ENCODE measurements around the gene CSRP3. TPM values are rescaled to one million over a fixed set of nuclear protein-coding genes. Genes with fewer than 3 reads are reported as not detected.

Gene CSRP3
- total and polyA plus RNA-seq, 9 of the 15 experiments (the other 6 are each of a cell fraction or from before 2014, with no cell fraction given), result 0.14 TPM; not detected in 8

DNA sequence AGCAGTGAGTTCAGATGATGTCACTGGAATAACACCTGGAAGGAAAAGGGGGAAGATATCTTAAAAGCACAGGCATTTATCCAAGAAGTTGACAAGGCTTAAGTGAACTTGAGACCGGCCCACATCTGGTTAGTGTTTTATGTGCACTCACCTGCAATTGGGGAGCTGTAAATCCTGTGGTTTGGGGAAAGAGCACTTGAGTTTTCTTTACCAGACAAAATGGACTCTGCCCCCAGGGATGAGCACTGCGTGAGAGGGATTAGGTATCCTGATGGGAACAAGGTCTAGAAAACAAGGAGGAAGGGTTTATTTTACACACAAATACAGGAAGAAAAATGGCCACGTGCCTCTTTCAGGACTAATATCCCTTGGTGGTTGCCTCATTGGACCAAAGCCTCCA is 23.8 kb upstream of the CSRP3 start (continued):
- TF ChIP-seq, protein P1, sequence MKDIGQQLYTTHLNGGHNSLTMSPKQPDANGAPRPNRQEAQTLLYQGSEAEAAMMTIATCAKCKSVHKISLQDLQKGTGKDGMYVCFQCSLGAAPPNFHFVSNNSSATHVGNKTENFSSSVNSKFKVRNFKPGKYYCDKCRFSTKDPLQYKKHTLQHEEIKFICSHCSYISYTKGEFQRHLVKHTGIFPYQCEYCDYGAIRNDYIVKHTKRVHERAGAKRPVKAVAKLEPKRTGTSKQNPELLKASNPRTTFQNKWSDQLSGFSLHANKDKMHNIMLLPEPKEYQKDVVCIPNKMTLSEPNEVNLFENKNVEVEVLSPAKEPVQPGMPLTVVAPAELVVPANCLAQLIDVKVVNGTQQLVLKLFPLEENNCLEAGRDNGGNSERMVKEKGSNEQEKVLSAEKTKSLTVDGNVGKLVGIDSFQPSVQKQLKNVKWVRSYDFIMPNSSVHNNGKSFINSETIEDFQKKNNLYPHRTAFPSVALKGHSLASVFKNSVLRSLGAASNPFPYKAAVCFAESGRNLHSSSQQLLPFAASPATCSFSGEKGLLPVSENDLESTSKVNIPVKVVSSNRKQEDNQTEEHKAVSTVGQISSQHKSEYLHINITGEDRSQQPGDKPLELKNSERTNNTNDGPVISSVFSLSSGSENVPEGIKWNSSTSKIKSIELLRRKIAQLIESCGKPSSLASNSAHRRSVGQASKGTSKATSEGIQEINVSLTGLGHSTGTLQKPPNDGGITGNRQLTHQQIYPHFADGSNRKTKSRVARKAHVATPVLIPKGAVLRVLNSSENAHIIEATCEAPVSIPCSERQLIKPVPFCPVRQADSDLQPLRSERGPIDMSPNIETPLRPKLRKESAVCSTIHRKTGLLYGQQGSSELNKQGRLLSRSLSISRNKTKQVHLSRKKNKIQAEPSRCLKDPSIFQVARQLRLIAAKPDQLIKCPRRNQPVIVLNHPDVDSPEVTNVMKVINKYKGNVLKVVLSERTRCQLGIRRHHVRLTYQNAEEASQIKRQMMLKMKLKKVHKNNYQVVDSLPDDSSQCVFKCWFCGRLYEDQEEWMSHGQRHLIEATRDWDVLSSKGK (CRISPR knock-in tag; IDR thresholded peaks at IDR 0.05), result no peak
- no peak for TF ChIP-seq ZBTB33 (CRISPR knock-in tag; IDR thresholded peaks at IDR 0.05)
- no peak for TF ChIP-seq MED1 (CRISPR knock-in tag; IDR thresholded peaks at IDR 0.05; ENCODE audit: borderline replicate concordance)
- no peak for TF ChIP-seq PCBP2 (IDR thresholded peaks at IDR 0.05; ENCODE audit: low read depth, low read length, poor library complexity, severe bottlenecking)
- no peak for TF ChIP-seq HLTF (IDR thresholded peaks at IDR 0.05)
- TF ChIP-seq, protein P2, sequence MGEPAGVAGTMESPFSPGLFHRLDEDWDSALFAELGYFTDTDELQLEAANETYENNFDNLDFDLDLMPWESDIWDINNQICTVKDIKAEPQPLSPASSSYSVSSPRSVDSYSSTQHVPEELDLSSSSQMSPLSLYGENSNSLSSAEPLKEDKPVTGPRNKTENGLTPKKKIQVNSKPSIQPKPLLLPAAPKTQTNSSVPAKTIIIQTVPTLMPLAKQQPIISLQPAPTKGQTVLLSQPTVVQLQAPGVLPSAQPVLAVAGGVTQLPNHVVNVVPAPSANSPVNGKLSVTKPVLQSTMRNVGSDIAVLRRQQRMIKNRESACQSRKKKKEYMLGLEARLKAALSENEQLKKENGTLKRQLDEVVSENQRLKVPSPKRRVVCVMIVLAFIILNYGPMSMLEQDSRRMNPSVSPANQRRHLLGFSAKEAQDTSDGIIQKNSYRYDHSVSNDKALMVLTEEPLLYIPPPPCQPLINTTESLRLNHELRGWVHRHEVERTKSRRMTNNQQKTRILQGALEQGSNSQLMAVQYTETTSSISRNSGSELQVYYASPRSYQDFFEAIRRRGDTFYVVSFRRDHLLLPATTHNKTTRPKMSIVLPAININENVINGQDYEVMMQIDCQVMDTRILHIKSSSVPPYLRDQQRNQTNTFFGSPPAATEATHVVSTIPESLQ (CRISPR knock-in tag; IDR thresholded peaks at IDR 0.05), result no peak
- no peak for TF ChIP-seq ZNF444 (CRISPR knock-in tag; IDR thresholded peaks at IDR 0.05)
- no peak for TF ChIP-seq AFF4 (CRISPR knock-in tag; IDR thresholded peaks at IDR 0.05)
- no peak for TF ChIP-seq ESRRA (IDR thresholded peaks at IDR 0.05; ENCODE audit: borderline replicate concordance, low read depth)
- TF ChIP-seq, protein P3, sequence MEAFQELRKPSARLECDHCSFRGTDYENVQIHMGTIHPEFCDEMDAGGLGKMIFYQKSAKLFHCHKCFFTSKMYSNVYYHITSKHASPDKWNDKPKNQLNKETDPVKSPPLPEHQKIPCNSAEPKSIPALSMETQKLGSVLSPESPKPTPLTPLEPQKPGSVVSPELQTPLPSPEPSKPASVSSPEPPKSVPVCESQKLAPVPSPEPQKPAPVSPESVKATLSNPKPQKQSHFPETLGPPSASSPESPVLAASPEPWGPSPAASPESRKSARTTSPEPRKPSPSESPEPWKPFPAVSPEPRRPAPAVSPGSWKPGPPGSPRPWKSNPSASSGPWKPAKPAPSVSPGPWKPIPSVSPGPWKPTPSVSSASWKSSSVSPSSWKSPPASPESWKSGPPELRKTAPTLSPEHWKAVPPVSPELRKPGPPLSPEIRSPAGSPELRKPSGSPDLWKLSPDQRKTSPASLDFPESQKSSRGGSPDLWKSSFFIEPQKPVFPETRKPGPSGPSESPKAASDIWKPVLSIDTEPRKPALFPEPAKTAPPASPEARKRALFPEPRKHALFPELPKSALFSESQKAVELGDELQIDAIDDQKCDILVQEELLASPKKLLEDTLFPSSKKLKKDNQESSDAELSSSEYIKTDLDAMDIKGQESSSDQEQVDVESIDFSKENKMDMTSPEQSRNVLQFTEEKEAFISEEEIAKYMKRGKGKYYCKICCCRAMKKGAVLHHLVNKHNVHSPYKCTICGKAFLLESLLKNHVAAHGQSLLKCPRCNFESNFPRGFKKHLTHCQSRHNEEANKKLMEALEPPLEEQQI (IDR thresholded peaks at IDR 0.05), result no peak
- no peak for TF ChIP-seq E2F4 (CRISPR knock-in tag; IDR thresholded peaks at IDR 0.05; ENCODE audit: low read depth)
- TF ChIP-seq XRCC3 (IDR thresholded peaks at IDR 0.05), result no peak
